HG02870 (cell line): ENCODE results near the gene SGIP1.
"Not testable (repeated sequence)": the region's sequence is repeated elsewhere in the genome, so short reads cannot be mapped to it uniquely, and the experiment has no call there.

ENCODE experiments used
- ATAC-seq: cut with Tn5 transposase; IDR thresholded peaks from one replicate; pipeline ENCODE4 v1.9.1; 2021; ENCODE audit warnings: mild to moderate bottlenecking, moderate library complexity; ENCODE audit not compliant: unreplicated experiment

SGIP1 gene

DNA sequence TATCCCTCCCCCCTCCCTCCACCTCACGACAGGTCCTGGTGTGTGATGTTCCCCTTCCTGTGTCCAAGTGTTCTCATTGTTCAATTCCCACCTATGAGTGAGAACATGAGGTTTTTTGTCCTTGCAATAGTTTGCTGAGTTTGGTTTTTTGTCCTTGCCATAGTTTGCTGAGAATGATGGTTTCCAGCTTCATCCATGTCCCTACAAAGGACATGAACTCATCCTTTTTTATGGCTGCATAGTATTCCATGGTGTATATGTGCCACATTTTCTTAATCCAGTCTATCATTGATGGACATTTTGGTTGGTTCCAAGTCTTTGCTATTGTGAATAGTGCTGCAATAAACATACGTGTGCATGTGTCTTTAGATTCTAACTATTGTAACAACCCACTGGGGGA lies 261.9 kb downstream of the SGIP1 start:
- ATAC-seq = not testable (repeated sequence)
